Keratinocyte (primary cell): ENCODE results near the gene TRPV4. TPM values are rescaled to one million over a fixed set of nuclear protein-coding genes. Genes with fewer than 3 reads are reported as not detected.

Experiments
- DNase-seq: peaks from one replicate; pipeline ENCODE4 v3.0.0-alpha.2; 2011; ENCODE audit warnings: low read depth, missing footprints, low spot score
- FAIRE-seq: peaks from 2 replicates; lab custom pipeline; 2011; peaks lifted over from hg19 to GRCh38; lab: Jason Lieb, UNC
- H2AFZ ChIP-seq: 2 replicates; pipeline ENCODE4 v1.6.0; 2012; ENCODE audit warnings: low read length, control low read depth, inconsistent platforms; ENCODE audit not compliant: control insufficient read depth
- H3K27ac ChIP-seq: 2 replicates; pipeline ENCODE4 v1.5.1; 2011; ENCODE audit warnings: low read length; ENCODE audit not compliant: control insufficient read depth, insufficient read depth
- H3K27me3 ChIP-seq: 3 replicates; pipeline ENCODE4 v1.6.0; 2011; ENCODE audit warnings: low read length; ENCODE audit not compliant: control insufficient read depth, insufficient read depth; ENCODE audit errors: extremely low read depth
- H3K36me3 ChIP-seq, 2 experiments: 2 replicates in 1 of 2; 3 replicates in 1 of 2; pipeline ENCODE4 v1.5.1; 2011; ENCODE audit warnings: low read length in 2 of 2, mild to moderate bottlenecking in 1 of 2; ENCODE audit not compliant: control insufficient read depth in 2 of 2, insufficient read depth in 2 of 2; ENCODE audit errors: extremely low read depth in 1 of 2
- H3K4me1 ChIP-seq: 3 replicates; pipeline ENCODE4 v1.5.1; 2011; ENCODE audit warnings: low read length; ENCODE audit not compliant: control insufficient read depth, insufficient read depth; ENCODE audit errors: extremely low read depth
- H3K4me2 ChIP-seq: 3 replicates; pipeline ENCODE4 v1.6.0; 2011; ENCODE audit warnings: low read depth, low read length; ENCODE audit not compliant: control insufficient read depth, insufficient read depth; ENCODE audit errors: extremely low read depth
- H3K4me3 ChIP-seq, 3 experiments: fragments of 200-600 bp in 1 of 3; sonication (generic) in 1 of 3; 2 replicates in 2 of 3; 3 replicates in 1 of 3; pipeline ENCODE4 v1.5.1; 2011 to 2016; ENCODE audit warnings: low read length in 3 of 3, mild to moderate bottlenecking in 3 of 3, control low read depth in 2 of 3, inconsistent platforms in 1 of 3, low read depth in 1 of 3, mixed read lengths in 1 of 3, mixed run types in 1 of 3, moderate library complexity in 1 of 3; ENCODE audit not compliant: control insufficient read depth in 2 of 3, insufficient read depth in 2 of 3; ENCODE audit errors: extremely low read depth in 1 of 3
- H3K79me2 ChIP-seq: 2 replicates; pipeline ENCODE4 v1.6.0; 2012; ENCODE audit warnings: low read length; ENCODE audit not compliant: control insufficient read depth, insufficient read depth
- H3K9ac ChIP-seq: 3 replicates; pipeline ENCODE4 v1.6.0; 2011; ENCODE audit warnings: low read length; ENCODE audit not compliant: control insufficient read depth, insufficient read depth; ENCODE audit errors: extremely low read depth
- H3K9me1 ChIP-seq: 3 replicates; pipeline ENCODE4 v1.6.0; 2011; ENCODE audit warnings: low read length; ENCODE audit not compliant: control insufficient read depth, insufficient read depth; ENCODE audit errors: extremely low read depth
- H3K9me3 ChIP-seq: 2 replicates; pipeline ENCODE4 v1.5.1; 2012; ENCODE audit warnings: low read depth, low read length; ENCODE audit not compliant: control insufficient read depth
- H4K20me1 ChIP-seq: 3 replicates; pipeline ENCODE4 v1.6.0; 2011; ENCODE audit warnings: low read length; ENCODE audit not compliant: control insufficient read depth, insufficient read depth; ENCODE audit errors: extremely low read depth
- CTCF ChIP-seq, 3 experiments: IDR thresholded peaks in 1 of 3; conservative IDR thresholded peaks in 1 of 3; optimal IDR thresholded peaks in 1 of 3; 2 replicates in 2 of 3; 3 replicates in 1 of 3; pipeline versions ENCODE3 to v1.5.1; 2011; ENCODE audit warnings: low read length in 3 of 3, mild to moderate bottlenecking in 3 of 3, moderate library complexity in 2 of 3, control low read depth in 1 of 3, inconsistent platforms in 1 of 3; ENCODE audit not compliant: insufficient read depth in 2 of 3; ENCODE audit errors: extremely low read depth in 1 of 3
- EZH2 ChIP-seq: IDR thresholded peaks from one replicate; pipeline ENCODE4 v1.6.1; 2012; ENCODE audit warnings: inconsistent platforms, mild to moderate bottlenecking, low read length, moderate library complexity
- dilution Hi-C: fragments of 300-500 bp; cut with MboI; formaldehyde crosslinking; loops from one replicate; pipeline ENCODE4 v1.7.0; 2020; ENCODE audit warnings: low sequenced_read_pairs; ENCODE audit not compliant: extremely low pct_ligation_motif_present
- polyA plus RNA-seq, 5 experiments: library from polyadenylated mRNA; depleted of rRNA in 3 of 5; stranded (reverse) in 3 of 5; stranded (forward) in 1 of 5; unstranded in 1 of 5; fragments of >200 nt; gene quantifications; 1 replicate in 1 of 5; 2 replicates in 3 of 5; 3 replicates in 1 of 5; pipeline versions ENCODE4 v1.2.1 to v1.2.3, GENCODE V29; 2011 to 2012; ENCODE audit warnings: missing spikeins in 2 of 5, low read depth in 1 of 5, low replicate concordance in 1 of 5

The TRPV4 gene
- polyA plus RNA-seq, 1 donor (not counting 4 experiments of a cell fraction or from before 2014, with no cell fraction given), result 0.46 TPM

GRCh38 chr12:109739747-109740693 lies 93.2 kb downstream of the TRPV4 start:
- dilution Hi-C loops, result no loop called here
- H2AFZ ChIP-seq, result no peak overlapping the region
- FAIRE-seq, result no peak

GRCh38 chr12:109738878-109739665 lies 94.1 kb downstream of the TRPV4 start:
- no peaks in the 10 kb centered on the region for H3K9me3 ChIP-seq
- H3K4me2 ChIP-seq, result no peak overlapping the region
- no peak overlapping the region for H3K9ac ChIP-seq
- no peak overlapping the region for H2AFZ ChIP-seq
- H3K4me3 ChIP-seq, result no peak overlapping the region
- TF ChIP-seq EZH2 (no peak), CTCF (optimal IDR thresholded peaks at IDR 0.05 in 1 of 3, IDR thresholded peaks at IDR 0.05 in 1 of 3, conservative IDR thresholded peaks at IDR 0.05 in 1 of 3; ENCODE audit: extremely low read depth in 1 of 3, insufficient read depth in 2 of 3, low read length in 3 of 3) (no peak)
- FAIRE-seq, result no peak
- dilution Hi-C loops, result no loop called here
- DNase-seq, result no peak
- H3K27ac ChIP-seq, result no peak overlapping the region
- H3K79me2 ChIP-seq, result no peaks in the 10 kb centered on the region
- H4K20me1 ChIP-seq, result no peaks in the 10 kb centered on the region
- H3K36me3 ChIP-seq, result no peaks in the 10 kb centered on the region
- H3K27me3 ChIP-seq, result no peaks in the 10 kb centered on the region
- no peaks in the 10 kb centered on the region for H3K9me1 ChIP-seq
- no peaks in the 10 kb centered on the region for H3K4me1 ChIP-seq

More at GRCh38 chr12:109739747-109740693, 93.2 kb downstream of the TRPV4 start:
- no peak overlapping the region for H3K27ac ChIP-seq
- no peak overlapping the region for H3K9ac ChIP-seq
- no peaks in the 10 kb centered on the region for H3K9me1 ChIP-seq
- H3K4me2 ChIP-seq, result no peak overlapping the region
- H3K27me3 ChIP-seq, result no peaks in the 10 kb centered on the region
- no peaks in the 10 kb centered on the region for H3K36me3 ChIP-seq
- H3K9me3 ChIP-seq, result no peaks in the 10 kb centered on the region
- H4K20me1 ChIP-seq, result no peaks in the 10 kb centered on the region
- no peaks in the 10 kb centered on the region for H3K4me1 ChIP-seq
- no peaks in the 10 kb centered on the region for H3K79me2 ChIP-seq
- DNase-seq, result no peak
- no peak for TF ChIP-seq EZH2
- TF ChIP-seq CTCF (optimal IDR thresholded peaks at IDR 0.05 in 1 of 3, IDR thresholded peaks at IDR 0.05 in 1 of 3, conservative IDR thresholded peaks at IDR 0.05 in 1 of 3; ENCODE audit: extremely low read depth in 1 of 3, insufficient read depth in 2 of 3, low read length in 3 of 3), result peak in 1 of 3 experiments; percentile 10
- H3K4me3 ChIP-seq, result no peak overlapping the region
